ENCODE data around the gene ARVCF. TPM values are rescaled to one million over a fixed set of nuclear protein-coding genes. Genes with fewer than 3 reads are reported as not detected.

The ARVCF gene
- total and polyA plus RNA-seq, 9 of the 15 experiments (the other 6 are each of a cell fraction or from before 2014, with no cell fraction given), result 0.03 to 97.4 (median 15.6) TPM

GRCh38 chr22:19970479-19971275 lies 45.9 kb downstream of the ARVCF start (continued):
- peak; percentile 83 for TF ChIP-seq ZBTB17 (CRISPR knock-in tag; IDR thresholded peaks at IDR 0.05)
- TF ChIP-seq HSF4 (CRISPR knock-in tag; IDR thresholded peaks at IDR 0.05; ENCODE audit: borderline replicate concordance), result no peak; the same call in 1 of the 2 replicates
- TF ChIP-seq DACH1 (IDR thresholded peaks at IDR 0.05; ENCODE audit: partially characterized antibody), result no peak
- no peak for TF ChIP-seq KAT7 (CRISPR knock-in tag; IDR thresholded peaks at IDR 0.05; ENCODE audit: borderline replicate concordance)
- TF ChIP-seq CREB5 (CRISPR knock-in tag; IDR thresholded peaks at IDR 0.05), result no peak
- no peak for TF ChIP-seq NFRKB (IDR thresholded peaks at IDR 0.05; ENCODE audit: low read depth)
- TF ChIP-seq, protein P1, sequence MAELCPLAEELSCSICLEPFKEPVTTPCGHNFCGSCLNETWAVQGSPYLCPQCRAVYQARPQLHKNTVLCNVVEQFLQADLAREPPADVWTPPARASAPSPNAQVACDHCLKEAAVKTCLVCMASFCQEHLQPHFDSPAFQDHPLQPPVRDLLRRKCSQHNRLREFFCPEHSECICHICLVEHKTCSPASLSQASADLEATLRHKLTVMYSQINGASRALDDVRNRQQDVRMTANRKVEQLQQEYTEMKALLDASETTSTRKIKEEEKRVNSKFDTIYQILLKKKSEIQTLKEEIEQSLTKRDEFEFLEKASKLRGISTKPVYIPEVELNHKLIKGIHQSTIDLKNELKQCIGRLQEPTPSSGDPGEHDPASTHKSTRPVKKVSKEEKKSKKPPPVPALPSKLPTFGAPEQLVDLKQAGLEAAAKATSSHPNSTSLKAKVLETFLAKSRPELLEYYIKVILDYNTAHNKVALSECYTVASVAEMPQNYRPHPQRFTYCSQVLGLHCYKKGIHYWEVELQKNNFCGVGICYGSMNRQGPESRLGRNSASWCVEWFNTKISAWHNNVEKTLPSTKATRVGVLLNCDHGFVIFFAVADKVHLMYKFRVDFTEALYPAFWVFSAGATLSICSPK (IDR thresholded peaks at IDR 0.05; ENCODE audit: borderline replicate concordance), result peak; percentile 83; the same call in 1 of the 2 replicates
- TF ChIP-seq BRCA1 (IDR thresholded peaks at IDR 0.05), result no peak
- TF ChIP-seq BRCA1 (CRISPR knock-in tag; IDR thresholded peaks at IDR 0.05), result no peak
- no peak for TF ChIP-seq STAG1 (CRISPR knock-in tag; IDR thresholded peaks at IDR 0.05; ENCODE audit: borderline replicate concordance)
- TF ChIP-seq MTA1 (IDR thresholded peaks at IDR 0.05; ENCODE audit: borderline replicate concordance), result peak; percentile 36; the same call in 1 of the 2 replicates
- TF ChIP-seq HES1 (IDR thresholded peaks at IDR 0.05; ENCODE audit: low read depth), result no peak
- TF ChIP-seq, protein P2, sequence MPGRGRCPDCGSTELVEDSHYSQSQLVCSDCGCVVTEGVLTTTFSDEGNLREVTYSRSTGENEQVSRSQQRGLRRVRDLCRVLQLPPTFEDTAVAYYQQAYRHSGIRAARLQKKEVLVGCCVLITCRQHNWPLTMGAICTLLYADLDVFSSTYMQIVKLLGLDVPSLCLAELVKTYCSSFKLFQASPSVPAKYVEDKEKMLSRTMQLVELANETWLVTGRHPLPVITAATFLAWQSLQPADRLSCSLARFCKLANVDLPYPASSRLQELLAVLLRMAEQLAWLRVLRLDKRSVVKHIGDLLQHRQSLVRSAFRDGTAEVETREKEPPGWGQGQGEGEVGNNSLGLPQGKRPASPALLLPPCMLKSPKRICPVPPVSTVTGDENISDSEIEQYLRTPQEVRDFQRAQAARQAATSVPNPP (IDR thresholded peaks at IDR 0.05; ENCODE audit: borderline replicate concordance, insufficient read depth, insufficient read length), result no peak
- no peak for TF ChIP-seq ZNF507 (tag; conservative IDR thresholded peaks at IDR 0.05)
- no peak for TF ChIP-seq IFI16 (CRISPR knock-in tag; IDR thresholded peaks at IDR 0.05)
- TF ChIP-seq XRCC5 (IDR thresholded peaks at IDR 0.05; ENCODE audit: low read depth, low read length), result no peak
- no peak for TF ChIP-seq SRSF9 (IDR thresholded peaks at IDR 0.05; ENCODE audit: borderline replicate concordance, low read depth, low read length)
- 0 out of 2 replicates have a peak, but pooled peaks have one; percentile 44 for TF ChIP-seq SMAD3 (CRISPR knock-in tag; conservative IDR thresholded peaks at IDR 0.05)
- no peak for TF ChIP-seq ZBED1 (IDR thresholded peaks at IDR 0.05)
- TF ChIP-seq ETS2 (tag; IDR thresholded peaks at IDR 0.05; ENCODE audit: borderline replicate concordance, poor library complexity, severe bottlenecking), result no peak
- TF ChIP-seq ZSCAN29 (IDR thresholded peaks at IDR 0.05), result no peak
- peak; percentile 54; the same call in 1 of the 2 replicates for TF ChIP-seq PTBP1 (IDR thresholded peaks at IDR 0.05; ENCODE audit: low read depth, low read length)
- no peak for TF ChIP-seq ZNF274 (IDR thresholded peaks at IDR 0.05; ENCODE audit: borderline replicate concordance, low read depth, low read length)
- TF ChIP-seq ZNF778 (CRISPR knock-in tag; IDR thresholded peaks at IDR 0.05), result no peak

Measured in K562 (cell line).